ENCODE results near the gene FYN. TPM values are rescaled to one million over a fixed set of nuclear protein-coding genes. Genes with fewer than 3 reads are reported as not detected.

The FYN gene
- total and polyA plus RNA-seq, 10 of the 15 experiments (the other 5 are each of a cell fraction or from before 2014, with no cell fraction given), result 51.4 to 247 (median 138) TPM

- no peak for TF ChIP-seq ZNF592 (IDR thresholded peaks at IDR 0.05)
- peak; percentile 80 for TF ChIP-seq IKZF1 (conservative IDR thresholded peaks at IDR 0.05)
- TF ChIP-seq HCFC1 (IDR thresholded peaks at IDR 0.05; ENCODE audit: low read length), result no peak
- TF ChIP-seq CEBPZ (IDR thresholded peaks at IDR 0.05; ENCODE audit: low read depth, low read length), result no peak
- TF ChIP-seq MTA3 (IDR thresholded peaks at IDR 0.05; ENCODE audit: borderline replicate concordance, low read length), result no peak
- no peak for TF ChIP-seq JUND (IDR thresholded peaks at IDR 0.05; ENCODE audit: low read depth, low read length)
- no peak for TF ChIP-seq E2F8 (IDR thresholded peaks at IDR 0.05; ENCODE audit: low read depth, partially characterized antibody)
- TF ChIP-seq ELK1 (IDR thresholded peaks at IDR 0.05; ENCODE audit: low read depth, low read length), result no peak
Measured at GRCh38 chr6:111832833-111833418, 40.3 kb downstream of the FYN start (continued).
